Urothelium cell line (cell line): Measurements from ENCODE around the gene TRPM6.
A peak's percentile ranks its signal among the peaks of the same experiment; 100 is the strongest.

Experiments used
- DNase-seq: peaks from one replicate; pipeline ENCODE4 v3.0.0; 2011; ENCODE audit warnings: low spot score, mixed read lengths
- FAIRE-seq: peaks from 2 replicates; lab custom pipeline; 2011; peaks lifted over from hg19 to GRCh38; lab: Jason Lieb, UNC

The TRPM6 gene

GRCh38 chr9:74777136-74777879, 110.4 kb downstream of the TRPM6 start:
- FAIRE-seq, result no peak
- peak; percentile 48 for DNase-seq

- FAIRE-seq (no peak), DNase-seq (no peak)
Measured at GRCh38 chr9:74775396-74775795, 112.3 kb downstream of the TRPM6 start.

GRCh38 chr9:74773886-74774479, 113.7 kb downstream of the TRPM6 start:
- DNase-seq, result peak; percentile 59
- FAIRE-seq, result no peak

GRCh38 chr9:74772121-74772520, 115.6 kb downstream of the TRPM6 start:
- DNase-seq (no peak), FAIRE-seq (no peak)

- DNase-seq, result no peak
- FAIRE-seq, result no peak
Measured at GRCh38 chr9:74771672-74772071, 116.0 kb downstream of the TRPM6 start.

GRCh38 chr9:74771262-74771585, 116.5 kb downstream of the TRPM6 start:
- DNase-seq (no peak), FAIRE-seq (no peak)

- peak; percentile 61 for DNase-seq
- no peak for FAIRE-seq
Measured at GRCh38 chr9:74770508-74771261, 117.0 kb downstream of the TRPM6 start.

- FAIRE-seq (no peak), DNase-seq (no peak)
Measured at GRCh38 chr9:74765481-74765971, 122.2 kb downstream of the TRPM6 start.

GRCh38 chr9:74762950-74763349, 124.8 kb downstream of the TRPM6 start:
- DNase-seq (no peak), FAIRE-seq (no peak)

GRCh38 chr9:74760031-74760700, 127.6 kb downstream of the TRPM6 start:
- peak; percentile 79 for FAIRE-seq
- DNase-seq, result no peak

GRCh38 chr9:74755999-74756398, 131.7 kb downstream of the TRPM6 start:
- DNase-seq, result no peak
- FAIRE-seq, result no peak

GRCh38 chr9:74755355-74755754, 132.4 kb downstream of the TRPM6 start:
- no peak for FAIRE-seq
- no peak for DNase-seq

GRCh38 chr9:74753650-74754049, 134.1 kb downstream of the TRPM6 start:
- DNase-seq, result no peak
- FAIRE-seq, result no peak

GRCh38 chr9:74748966-74749365, 138.8 kb downstream of the TRPM6 start:
- no peak for FAIRE-seq
- no peak for DNase-seq

GRCh38 chr9:74742792-74743730, 144.7 kb downstream of the TRPM6 start:
- DNase-seq (peak; percentile 25), FAIRE-seq (no peak)

GRCh38 chr9:74742191-74742790, 145.4 kb downstream of the TRPM6 start:
- DNase-seq (no peak), FAIRE-seq (no peak)

- DNase-seq, result no peak
- no peak for FAIRE-seq
Measured at GRCh38 chr9:74736646-74737045, 151.1 kb downstream of the TRPM6 start.

GRCh38 chr9:74735761-74736160, 152.0 kb downstream of the TRPM6 start:
- no peak for DNase-seq
- FAIRE-seq, result no peak

- peak; percentile 7 for DNase-seq
- no peak for FAIRE-seq
Measured at GRCh38 chr9:74729136-74729695, 158.5 kb downstream of the TRPM6 start.
